Endothelial cell of umbilical vein (primary cell): ENCODE data around the gene SOX8. TPM values are rescaled to one million over a fixed set of nuclear protein-coding genes. Genes with fewer than 3 reads are reported as not detected.

ENCODE experiments used
- BruUV-seq: library from RNA; stranded (reverse); fragments of 400-500 nt; replicated peaks from 2 replicates; lab custom pipeline; 2021; lab: Mats Ljungman, UMichigan
- CTCF ChIA-PET: fragments of 300-600, 350-600 bp; sonication (Branson Sonifier 250); formaldehyde crosslinking; loops from one replicate; lab custom pipeline; 2021; ENCODE audit warnings: antibody characterized with exemption, inconsistent platforms; lab: Charles Lee
- POLR2A ChIA-PET: fragments of 300-600, 350-600 bp; sonication (Branson Sonifier 250); formaldehyde crosslinking; loops from one replicate; lab custom pipeline; 2021; ENCODE audit warnings: antibody characterized with exemption, inconsistent platforms; lab: Charles Lee
- DNase-seq: peaks from one replicate; pipeline ENCODE4 v3.0.0-alpha.2; 2011; ENCODE audit warnings: low read depth, low spot score
- FAIRE-seq: peaks from 2 replicates; lab custom pipeline; 2011; peaks lifted over from hg19 to GRCh38; lab: Jason Lieb, UNC
- H2AFZ ChIP-seq: 2 replicates; pipeline ENCODE4 v1.6.0; 2012; ENCODE audit warnings: low read depth, low read length, control low read depth, inconsistent platforms
- H3K27ac ChIP-seq: 2 replicates; pipeline ENCODE4 v1.5.1; 2011; ENCODE audit warnings: low read depth, mild to moderate bottlenecking, control low read depth, low read length, moderate library complexity; ENCODE audit not compliant: insufficient read depth
- H3K27me3 ChIP-seq, 2 experiments: 2 replicates each; pipeline versions ENCODE4 v1.6.0 to v1.6.1; 2011; ENCODE audit warnings: low read length in 2 of 2, mixed read lengths in 1 of 2; ENCODE audit not compliant: control insufficient read depth in 2 of 2, insufficient read depth in 2 of 2
- H3K36me3 ChIP-seq, 2 experiments: 2 replicates in 1 of 2; 3 replicates in 1 of 2; pipeline ENCODE4 v1.5.1; 2011; ENCODE audit warnings: low read length in 2 of 2, mild to moderate bottlenecking in 1 of 2, moderate library complexity in 1 of 2; ENCODE audit not compliant: control insufficient read depth in 2 of 2, insufficient read depth in 2 of 2; ENCODE audit errors: extremely low read depth in 1 of 2
- H3K4me1 ChIP-seq: 3 replicates; pipeline ENCODE4 v1.5.1; 2011; ENCODE audit warnings: mild to moderate bottlenecking, low read length; ENCODE audit not compliant: control insufficient read depth, insufficient read depth; ENCODE audit errors: extremely low read depth
- H3K4me2 ChIP-seq: 2 replicates; pipeline ENCODE4 v1.6.1; 2011; ENCODE audit warnings: low read length, control low read depth, mixed read lengths; ENCODE audit not compliant: insufficient read depth
- H3K4me3 ChIP-seq, 3 experiments: fragments of 200-600 bp in 1 of 3; sonication (generic), shearing (Covaris generic) in 1 of 3; replicated peaks in 1 of 3; 2 replicates each; pipeline ENCODE4 v1.5.1; 2011 to 2016; ENCODE audit warnings: control low read depth in 3 of 3, low read length in 3 of 3, mild to moderate bottlenecking in 2 of 3, inconsistent platforms in 1 of 3, low read depth in 1 of 3, moderate library complexity in 1 of 3; ENCODE audit not compliant: insufficient read depth in 1 of 3
- H3K79me2 ChIP-seq: 2 replicates; pipeline ENCODE4 v1.6.0; 2012; ENCODE audit warnings: low read length, inconsistent platforms; ENCODE audit not compliant: control insufficient read depth, insufficient read depth
- H3K9ac ChIP-seq: replicated peaks from 2 replicates; pipeline ENCODE3; 2011; ENCODE audit warnings: low read length, control low read depth; ENCODE audit not compliant: insufficient read depth; ENCODE audit errors: extremely low read depth
- H3K9me1 ChIP-seq: replicated peaks from 3 replicates; pipeline ENCODE4 v1.6.0; 2011; ENCODE audit warnings: mild to moderate bottlenecking, low read length; ENCODE audit not compliant: control insufficient read depth, insufficient read depth; ENCODE audit errors: extremely low read depth
- H3K9me3 ChIP-seq: replicated peaks from 2 replicates; pipeline ENCODE4 v1.5.1; 2012; ENCODE audit warnings: low read length, inconsistent platforms; ENCODE audit not compliant: control insufficient read depth, insufficient read depth
- H4K20me1 ChIP-seq: replicated peaks from 2 replicates; pipeline ENCODE3; 2011; ENCODE audit warnings: mild to moderate bottlenecking, low read length; ENCODE audit not compliant: control insufficient read depth, insufficient read depth; ENCODE audit errors: extremely low read depth
- CTCF ChIP-seq, 2 donors: IDR thresholded peaks; 1 replicate in 1 of 2; 2 replicates in 1 of 2; pipeline ENCODE4 v1.5.1; 2011; ENCODE audit warnings: low read length in 2 of 2, mild to moderate bottlenecking in 2 of 2, moderate library complexity in 2 of 2, control low read depth in 1 of 2, inconsistent platforms in 1 of 2, low read depth in 1 of 2; ENCODE audit not compliant: insufficient read depth in 1 of 2; ENCODE audit errors: extremely low read depth in 1 of 2
- EZH2 ChIP-seq: IDR thresholded peaks from 2 replicates; pipeline ENCODE4 v1.6.1; 2012; ENCODE audit warnings: borderline replicate concordance, low read depth, mild to moderate bottlenecking, moderate library complexity, low read length, inconsistent platforms; ENCODE audit not compliant: severe bottlenecking
- FOS ChIP-seq: IDR thresholded peaks from 2 replicates; pipeline ENCODE4 v1.6.1; 2011; ENCODE audit warnings: mild to moderate bottlenecking, low read length, moderate library complexity, borderline replicate concordance; ENCODE audit not compliant: insufficient read depth
- GATA2 ChIP-seq: IDR thresholded peaks from 2 replicates; pipeline ENCODE4 v1.7.0; 2011; ENCODE audit warnings: low read depth, mild to moderate bottlenecking, moderate library complexity, mixed read lengths, low read length; ENCODE audit not compliant: insufficient read length, insufficient read depth
- JUN ChIP-seq: IDR thresholded peaks from 2 replicates; pipeline ENCODE4 v1.6.1; 2011; ENCODE audit warnings: borderline replicate concordance, low read depth; ENCODE audit not compliant: insufficient read length, insufficient read depth
- MAX ChIP-seq: IDR thresholded peaks from 2 replicates; pipeline ENCODE4 v1.6.1; 2011; ENCODE audit not compliant: insufficient read depth, insufficient read length
- MYC ChIP-seq: IDR thresholded peaks from one replicate; pipeline ENCODE4 v1.6.1; 2011; ENCODE audit warnings: mild to moderate bottlenecking, low read depth, low read length
- POLR2A ChIP-seq: IDR thresholded peaks from 2 replicates; pipeline ENCODE4 v1.6.1; 2012; ENCODE audit warnings: low read depth, mild to moderate bottlenecking, control low read depth, low read length
- POLR2AphosphoS5 ChIP-seq: IDR thresholded peaks from 2 replicates; pipeline ENCODE4 v1.6.1; 2012; ENCODE audit warnings: low read depth, mild to moderate bottlenecking, control low read depth, low read length, moderate library complexity; ENCODE audit not compliant: insufficient read depth
- dilution Hi-C: fragments of 300-500 bp; cut with MboI; formaldehyde crosslinking; loops from one replicate; pipeline ENCODE4 v1.15.0; 2019; ENCODE audit warnings: low sequenced_read_pairs; ENCODE audit not compliant: extremely low pct_ligation_motif_present
- intact Hi-C: fragments of 100-400 bp; cut with micrococcal nuclease; formaldehyde crosslinking; loops from one replicate; pipeline ENCODE4 v1.10.0; 2022
- polyA plus RNA-seq, 4 experiments: library from polyadenylated mRNA; depleted of rRNA in 3 of 4; stranded (reverse) in 3 of 4; unstranded in 1 of 4; fragments of >200 nt; gene quantifications; 2 replicates each; pipeline versions ENCODE4 v1.2.1 to v1.2.3, GENCODE V29; 2011 to 2012; ENCODE audit warnings: missing spikeins in 1 of 4
- total RNA-seq: library from RNA; stranded (reverse); gene quantifications from 2 replicates; pipeline ENCODE4 v1.2.3, GENCODE V29; 2021

SOX8 gene
- total and polyA plus RNA-seq, 2 donors (not counting 3 experiments of a cell fraction or from before 2014, with no cell fraction given) = 0.52 to 0.53 TPM

DNA sequence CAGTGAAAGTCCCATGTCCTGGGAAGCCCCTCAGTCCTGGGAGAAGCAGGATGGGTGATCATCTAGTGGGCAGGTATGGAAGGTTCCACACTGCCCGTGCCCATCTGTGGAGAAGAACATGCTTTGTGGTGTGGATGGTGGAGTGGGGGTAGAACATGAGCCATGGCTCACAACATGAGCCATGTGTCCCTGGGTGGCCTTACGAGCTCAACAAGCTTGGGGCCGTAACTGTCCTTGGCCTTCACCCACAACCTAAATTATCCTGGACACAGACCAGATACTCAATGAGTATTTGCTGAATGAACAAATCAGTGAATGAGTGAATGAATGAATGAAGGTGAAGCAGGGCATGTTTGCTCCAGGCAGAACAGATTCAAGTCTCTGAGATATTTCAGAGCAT lies 13.5 kb downstream of the SOX8 start:
- Histone ChIP-seq H3K4me1 (peaks cover 15% of the 10 kb centered on the region), H3K9me3 (no peaks in the 10 kb centered on the region), H4K20me1 (no peaks in the 10 kb centered on the region), H3K4me2 (no peak overlapping the region), H3K9me1 (no peaks in the 10 kb centered on the region), H3K9ac (no peak overlapping the region), H3K79me2 (no peaks in the 10 kb centered on the region), H3K4me3 (no peak overlapping the region), H3K27ac (no peak overlapping the region), H3K36me3 (no peaks in the 10 kb centered on the region), H3K27me3 (no peaks in the 10 kb centered on the region), H2AFZ (no peak overlapping the region)
- ChIA-PET CTCF (interaction anchor here (0.8 to 4.8 kb wide), 3 partner anchors 9 to 62 kb away, joined by 3 to 22 read pairs (median 4); no protein-coding TSS in a partner anchor), POLR2A (no interaction called here)
- dilution Hi-C loops (no loop called here), intact Hi-C loops (no loop called here)
- no peak for DNase-seq
- no TSS peak for BruUV-seq
- no peak for TF ChIP-seq CTCF (IDR thresholded peaks at IDR 0.05; ENCODE audit: extremely low read depth in 1 of 2, insufficient read depth in 1 of 2, low read depth in 1 of 2, low read length in 2 of 2)
- TF ChIP-seq MAX = no peak
- no peak for TF ChIP-seq MYC
- TF ChIP-seq JUN = no peak
- TF ChIP-seq POLR2AphosphoS5 = no peak
- TF ChIP-seq GATA2 = no peak
- TF ChIP-seq EZH2 = no peak
- TF ChIP-seq POLR2A = no peak
- TF ChIP-seq FOS = no peak
- no peak for FAIRE-seq
